ENCODE results near the gene SCAF1. TPM values are rescaled to one million over a fixed set of nuclear protein-coding genes. Genes with fewer than 3 reads are reported as not detected.

Gene SCAF1
- total RNA-seq, 1 donor from 2014 or later: 105 TPM

DNA sequence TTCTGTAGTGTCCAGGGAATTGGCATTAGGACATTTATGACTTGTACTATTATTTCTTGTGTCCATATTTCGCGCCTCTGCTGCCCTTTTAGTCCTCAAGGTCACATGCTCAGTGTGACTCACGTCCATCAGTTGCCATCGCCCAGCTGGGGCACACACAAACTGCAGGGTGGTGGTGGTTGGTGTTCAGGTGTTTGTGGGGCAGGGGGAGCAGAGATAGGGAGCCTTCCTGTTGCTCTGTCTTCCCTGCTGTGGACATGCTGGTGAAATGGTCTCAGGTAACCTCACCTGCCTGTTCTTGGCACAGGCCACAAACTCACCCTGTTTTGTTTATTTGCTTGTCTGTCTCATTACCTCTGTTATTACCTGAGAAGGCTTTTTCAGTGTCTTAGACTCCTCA, 28.6 kb upstream of the SCAF1 start:
- no peak for TF ChIP-seq EZH2 (IDR thresholded peaks at IDR 0.05; ENCODE audit: insufficient read depth, low read length)
- TF ChIP-seq CTCF (IDR thresholded peaks at IDR 0.05; ENCODE audit: insufficient read depth, low read depth, low read length): no peak
- Histone ChIP-seq H3K79me2 (ENCODE audit: insufficient read depth, low read length) (peaks cover 70% of the 10 kb centered on the region), H4K20me1 (ENCODE audit: insufficient read depth, low read length) (peaks cover 63% of the 10 kb centered on the region), H2AFZ (ENCODE audit: low read depth, low read length) (no peak overlapping the region), H3K9ac (ENCODE audit: low read length) (peak overlapping the region; percentile 64), H3K36me3 (ENCODE audit: insufficient read depth, low read length) (peaks cover 23% of the 10 kb centered on the region), H3K9me3 (ENCODE audit: insufficient read depth, low read depth, low read length) (no peaks in the 10 kb centered on the region), H3K27ac (ENCODE audit: low read depth, low read length) (peak overlapping the region; percentile 87), H3K27me3 (ENCODE audit: insufficient read depth, low read length) (no peaks in the 10 kb centered on the region), H3K4me2 (ENCODE audit: low read length) (peak overlapping the region; percentile 72), H3K4me3 (ENCODE audit: insufficient read depth, low read depth, low read length) (peak overlapping the region; percentile 37), H3K4me1 (ENCODE audit: insufficient read depth, low read length) (peaks cover 21% of the 10 kb centered on the region)
- no peak for DNase-seq (ENCODE audit: low read depth)
- Mint-ChIP-seq H3K4me1 (ENCODE audit: low read depth, unreplicated experiment) (peaks cover 16% of the 10 kb centered on the region), H3K36me3 (ENCODE audit: low read depth, unreplicated experiment) (peaks cover 20% of the 10 kb centered on the region), H3K27me3 (ENCODE audit: low read depth, unreplicated experiment) (no peaks in the 10 kb centered on the region), H3K27ac (ENCODE audit: unreplicated experiment) (peak overlapping the region; percentile 62), H3K4me3 (ENCODE audit: unreplicated experiment) (peak overlapping the region; percentile 54), H3K9me3 (ENCODE audit: unreplicated experiment) (peaks cover 2% of the 10 kb centered on the region)
- FAIRE-seq: no peak

GRCh38 chr19:49614096-49614833, 27.7 kb upstream of the SCAF1 start:
- Mint-ChIP-seq H3K9me3 (ENCODE audit: unreplicated experiment) (peaks cover 2% of the 10 kb centered on the region), H3K4me3 (ENCODE audit: unreplicated experiment) (peak overlapping the region; percentile 34), H3K36me3 (ENCODE audit: low read depth, unreplicated experiment) (peaks cover 20% of the 10 kb centered on the region), H3K4me1 (ENCODE audit: low read depth, unreplicated experiment) (peaks cover 16% of the 10 kb centered on the region), H3K27ac (ENCODE audit: unreplicated experiment) (peak overlapping the region; percentile 72), H3K27me3 (ENCODE audit: low read depth, unreplicated experiment) (no peaks in the 10 kb centered on the region)
- H3K36me3 ChIP-seq (ENCODE audit: insufficient read depth, low read length): peaks cover 24% of the 10 kb centered on the region
- no peak overlapping the region for H3K4me3 ChIP-seq (ENCODE audit: insufficient read depth, low read depth, low read length)
- peak overlapping the region; percentile 64 for H3K9ac ChIP-seq (ENCODE audit: low read length)
- peak overlapping the region; percentile 72 for H3K4me2 ChIP-seq (ENCODE audit: low read length)
- DNase-seq (ENCODE audit: low read depth): peak; percentile 83
- H3K9me3 ChIP-seq (ENCODE audit: insufficient read depth, low read depth, low read length): no peaks in the 10 kb centered on the region
- H3K27ac ChIP-seq (ENCODE audit: low read depth, low read length): peak overlapping the region; percentile 87
- H3K79me2 ChIP-seq (ENCODE audit: insufficient read depth, low read length): peaks cover 64% of the 10 kb centered on the region
- FAIRE-seq: peak; percentile 79
- no peaks in the 10 kb centered on the region for H3K27me3 ChIP-seq (ENCODE audit: insufficient read depth, low read length)
- H4K20me1 ChIP-seq (ENCODE audit: insufficient read depth, low read length): peaks cover 56% of the 10 kb centered on the region
- no peak for TF ChIP-seq CTCF (IDR thresholded peaks at IDR 0.05; ENCODE audit: insufficient read depth, low read depth, low read length)
- TF ChIP-seq EZH2 (IDR thresholded peaks at IDR 0.05; ENCODE audit: insufficient read depth, low read length): no peak
- H3K4me1 ChIP-seq (ENCODE audit: insufficient read depth, low read length): peaks cover 21% of the 10 kb centered on the region
- H2AFZ ChIP-seq (ENCODE audit: low read depth, low read length): no peak overlapping the region

DNA sequence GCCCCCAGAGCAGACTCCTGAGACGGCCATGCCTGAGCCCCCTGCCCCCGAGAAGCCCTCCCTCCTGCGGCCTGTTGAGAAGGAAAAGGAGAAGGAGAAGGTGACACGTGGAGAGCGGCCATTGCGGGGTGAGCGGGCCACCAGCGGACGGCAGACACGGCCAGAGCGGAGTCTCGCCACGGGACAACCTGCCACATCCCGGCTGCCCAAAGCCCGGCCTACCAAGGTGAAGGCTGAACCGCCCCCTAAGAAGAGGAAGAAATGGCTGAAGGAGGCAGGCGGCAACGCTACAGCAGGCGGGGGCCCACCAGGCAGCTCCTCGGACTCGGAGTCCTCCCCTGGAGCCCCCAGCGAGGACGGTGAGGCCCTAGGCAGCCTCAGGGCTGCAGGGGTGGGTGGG, 26.1 kb upstream of the SCAF1 start:
- no peak overlapping the region for H3K27ac Mint-ChIP-seq (ENCODE audit: unreplicated experiment)
- Histone ChIP-seq H3K27ac (ENCODE audit: low read depth, low read length) (no peak overlapping the region), H3K79me2 (ENCODE audit: insufficient read depth, low read length) (peaks cover 58% of the 10 kb centered on the region), H3K4me2 (ENCODE audit: low read length) (no peak overlapping the region), H3K36me3 (ENCODE audit: insufficient read depth, low read length) (peaks cover 22% of the 10 kb centered on the region), H4K20me1 (ENCODE audit: insufficient read depth, low read length) (peaks cover 48% of the 10 kb centered on the region), H3K4me3 (ENCODE audit: insufficient read depth, low read depth, low read length) (no peak overlapping the region), H3K27me3 (ENCODE audit: insufficient read depth, low read length) (no peaks in the 10 kb centered on the region), H2AFZ (ENCODE audit: low read depth, low read length) (no peak overlapping the region), H3K4me1 (ENCODE audit: insufficient read depth, low read length) (peaks cover 21% of the 10 kb centered on the region), H3K9me3 (ENCODE audit: insufficient read depth, low read depth, low read length) (no peaks in the 10 kb centered on the region), H3K9ac (ENCODE audit: low read length) (no peak overlapping the region)
- no peak for DNase-seq (ENCODE audit: low read depth)
- TF ChIP-seq CTCF (IDR thresholded peaks at IDR 0.05; ENCODE audit: insufficient read depth, low read depth, low read length) (no peak), EZH2 (IDR thresholded peaks at IDR 0.05; ENCODE audit: insufficient read depth, low read length) (no peak)
- peaks cover 17% of the 10 kb centered on the region for H3K36me3 Mint-ChIP-seq (ENCODE audit: low read depth, unreplicated experiment)
- peaks cover 2% of the 10 kb centered on the region for H3K9me3 Mint-ChIP-seq (ENCODE audit: unreplicated experiment)
- H3K27me3 Mint-ChIP-seq (ENCODE audit: low read depth, unreplicated experiment): no peaks in the 10 kb centered on the region
- H3K4me1 Mint-ChIP-seq (ENCODE audit: low read depth, unreplicated experiment): peaks cover 16% of the 10 kb centered on the region
- H3K4me3 Mint-ChIP-seq (ENCODE audit: unreplicated experiment): no peak overlapping the region
- no peak for FAIRE-seq

Data from astrocyte (in vitro differentiated cells and primary cell).